GM19372 (cell line): ENCODE results near the gene UGP2.
"Not testable (repeated sequence)": the region's sequence is repeated elsewhere in the genome, so short reads cannot be mapped to it uniquely, and the experiment has no call there.

ENCODE experiments used
- ATAC-seq: cut with Tn5 transposase; IDR thresholded peaks from one replicate; pipeline ENCODE4 v1.9.1; 2021; ENCODE audit warnings: mild to moderate bottlenecking, low read depth, moderate library complexity; ENCODE audit not compliant: unreplicated experiment

The UGP2 gene

DNA sequence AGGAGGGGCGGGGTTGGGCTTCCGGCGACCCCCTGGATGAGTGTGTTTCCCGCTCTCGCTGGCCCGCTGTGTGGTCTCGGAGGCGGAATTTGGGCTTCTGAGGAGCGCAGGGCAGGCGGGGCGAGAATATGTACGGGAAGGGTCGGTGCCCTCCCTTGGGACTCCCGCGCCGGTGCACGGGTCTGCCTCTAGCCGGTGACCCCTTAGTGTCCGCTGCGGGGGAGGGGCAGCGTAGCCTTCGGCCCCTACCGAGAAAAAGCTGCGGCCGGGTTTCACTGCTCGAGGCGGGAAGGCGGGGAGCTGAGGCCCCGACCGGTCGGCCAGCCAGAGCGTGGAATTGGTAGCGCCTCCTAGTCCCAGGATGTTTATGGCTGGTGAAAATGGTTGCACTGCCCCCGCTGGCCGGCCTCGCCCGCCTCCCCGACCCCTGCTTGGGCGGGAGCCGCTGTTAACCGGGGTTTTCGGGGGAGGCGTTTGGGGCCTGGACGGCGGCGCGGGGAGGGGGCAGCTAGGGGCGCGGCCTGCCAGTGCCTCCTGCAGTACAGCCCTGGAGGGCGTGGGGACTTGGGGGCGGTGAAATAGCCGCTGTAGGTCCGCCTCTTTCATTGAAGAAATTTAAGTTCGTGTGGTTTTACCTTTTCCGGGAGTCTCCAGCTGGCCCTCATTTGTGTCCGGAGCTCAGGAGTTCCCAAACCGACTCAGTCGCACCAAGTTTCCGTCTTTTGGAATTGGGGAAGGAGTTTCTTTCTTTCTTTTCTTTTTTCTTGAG is at the start of gene UGP2:
TSS of gene UGP2 (plus strand) at position 643 of the 769 bp plus-strand sequence. CDS start 290 bp downstream, outside the sequence.
- ATAC-seq, result peak; percentile 57

- ATAC-seq, result no peak
Measured at GRCh38 chr2:63792530-63792929, 49.2 kb upstream of the UGP2 start.

GRCh38 chr2:63796366-63796765 is 45.3 kb upstream of the UGP2 start:
- ATAC-seq, result no peak

- no peak for ATAC-seq
Measured at GRCh38 chr2:63796796-63797195, 44.9 kb upstream of the UGP2 start.

DNA sequence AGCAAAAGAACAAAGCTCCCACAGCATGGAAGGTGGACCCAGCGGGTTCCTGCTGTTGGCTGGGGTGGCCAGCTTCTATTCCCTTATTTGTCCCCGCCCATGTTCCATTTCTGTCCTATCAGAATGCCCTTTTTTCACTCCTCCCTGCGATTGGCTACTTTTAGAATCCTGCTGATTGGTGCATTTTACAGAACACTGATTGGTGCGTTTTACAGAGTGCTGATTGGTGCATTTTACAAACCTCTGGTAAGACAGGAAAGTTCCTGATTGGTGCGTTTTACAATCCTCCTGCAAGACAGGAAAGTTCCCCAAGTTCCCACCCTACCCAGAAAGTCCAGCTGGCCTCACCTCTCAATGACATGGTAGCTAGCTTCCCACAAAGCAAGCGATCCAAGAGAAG is 40.2 kb upstream of the UGP2 start:
- ATAC-seq, result no peak

DNA sequence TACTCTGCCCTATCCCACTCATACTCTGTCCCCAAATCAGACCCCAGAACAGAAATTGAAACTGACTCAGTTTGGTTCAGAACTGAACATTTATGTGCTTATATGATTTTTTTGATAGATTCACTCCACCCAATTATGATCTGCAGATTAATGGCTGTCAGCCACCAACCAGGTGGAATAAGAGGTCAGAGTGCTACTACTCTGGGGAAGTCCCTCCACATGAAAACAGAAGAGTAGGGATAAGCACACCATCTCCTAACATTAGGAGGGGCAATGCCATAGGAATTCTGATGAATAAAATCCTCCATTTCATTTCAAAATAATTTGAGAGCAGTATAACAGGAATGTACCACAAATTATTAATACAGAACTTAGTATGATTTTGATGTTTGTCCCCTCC is 36.3 kb upstream of the UGP2 start:
- ATAC-seq, result no peak

DNA sequence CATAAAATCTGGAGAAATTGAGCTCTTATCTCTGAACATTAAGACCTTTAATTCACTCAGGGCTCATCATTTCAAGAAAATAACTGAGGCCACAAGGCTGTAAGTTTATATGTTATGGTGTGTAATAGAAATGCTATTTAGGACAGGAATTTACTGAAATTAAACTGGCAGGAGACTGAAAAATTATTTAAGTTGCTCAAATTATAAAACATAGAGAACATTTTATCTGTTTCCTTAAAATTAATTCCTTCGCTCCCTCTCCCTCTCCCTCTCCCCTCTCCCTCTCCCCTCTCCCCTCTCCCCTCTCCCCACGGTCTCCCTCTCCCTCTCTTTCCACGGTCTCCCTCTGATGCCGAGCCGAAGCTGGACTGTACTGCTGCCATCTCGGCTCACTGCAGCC is 33.7 kb upstream of the UGP2 start:
- ATAC-seq, result not testable (repeated sequence)

DNA sequence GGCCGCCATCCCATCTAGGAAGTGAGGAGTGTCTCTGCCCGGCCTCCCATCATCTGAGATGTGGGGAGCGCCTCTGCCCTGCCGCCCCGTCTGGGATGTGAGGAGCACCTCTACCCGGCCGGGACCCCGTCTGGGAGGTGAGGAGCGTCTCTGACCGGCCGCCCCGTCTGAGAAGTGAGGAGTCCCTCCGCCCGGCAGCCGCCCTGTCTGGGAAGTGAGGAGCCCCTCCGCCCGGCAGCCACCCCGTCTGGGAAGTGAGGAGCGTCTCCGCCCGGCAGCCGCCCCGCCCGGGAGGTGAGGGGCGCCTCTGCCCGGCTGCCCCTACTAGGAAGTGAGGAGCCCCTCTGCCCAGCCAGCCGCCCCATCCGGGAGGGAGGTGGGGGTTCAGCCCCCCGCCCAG is 32.8 kb upstream of the UGP2 start:
- ATAC-seq, result not testable (repeated sequence)

GRCh38 chr2:63811063-63811462 is 30.6 kb upstream of the UGP2 start:
- ATAC-seq, result no peak

- ATAC-seq, result not testable (repeated sequence)
Measured at GRCh38 chr2:63811870-63812269, 29.8 kb upstream of the UGP2 start.

DNA sequence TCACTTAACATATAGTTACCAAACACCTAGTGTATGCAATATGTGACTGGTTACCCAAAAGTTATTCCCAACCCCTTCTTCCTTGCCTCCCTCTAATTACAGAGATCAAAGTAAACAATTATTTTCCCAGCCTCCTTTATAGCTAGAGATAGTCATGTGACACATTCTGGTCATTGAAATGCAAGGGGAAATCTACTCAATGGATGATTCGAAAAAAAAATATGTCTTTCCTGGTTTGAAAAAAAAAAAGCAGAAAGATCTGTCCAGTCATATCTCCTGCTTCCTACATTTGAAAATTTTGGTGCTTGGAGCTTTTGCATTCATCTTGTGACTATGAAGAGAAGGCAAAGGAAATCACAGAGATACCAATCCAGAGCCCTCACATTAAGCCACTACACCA is 27.6 kb upstream of the UGP2 start:
- ATAC-seq, result no peak

GRCh38 chr2:63817382-63817781 is 24.3 kb upstream of the UGP2 start:
- no peak for ATAC-seq

DNA sequence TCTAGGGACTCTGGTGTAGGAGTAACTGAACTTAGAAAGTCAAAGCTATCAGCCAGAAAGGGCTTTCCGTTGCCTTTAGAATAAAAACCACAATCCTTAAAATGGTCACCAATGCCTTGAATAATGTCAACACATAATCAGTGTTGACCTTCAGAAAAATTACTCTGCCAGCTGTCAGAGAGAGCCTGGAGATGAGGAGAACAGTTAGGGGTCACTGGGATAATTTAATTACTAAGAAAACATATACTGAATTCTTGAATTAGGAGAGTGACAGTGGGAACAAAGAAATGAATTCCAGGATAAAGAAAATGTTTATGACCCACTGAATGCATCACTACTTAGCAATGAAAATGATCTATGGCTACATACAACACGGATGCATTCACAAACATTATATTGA is 23.4 kb upstream of the UGP2 start:
- ATAC-seq, result no peak

DNA sequence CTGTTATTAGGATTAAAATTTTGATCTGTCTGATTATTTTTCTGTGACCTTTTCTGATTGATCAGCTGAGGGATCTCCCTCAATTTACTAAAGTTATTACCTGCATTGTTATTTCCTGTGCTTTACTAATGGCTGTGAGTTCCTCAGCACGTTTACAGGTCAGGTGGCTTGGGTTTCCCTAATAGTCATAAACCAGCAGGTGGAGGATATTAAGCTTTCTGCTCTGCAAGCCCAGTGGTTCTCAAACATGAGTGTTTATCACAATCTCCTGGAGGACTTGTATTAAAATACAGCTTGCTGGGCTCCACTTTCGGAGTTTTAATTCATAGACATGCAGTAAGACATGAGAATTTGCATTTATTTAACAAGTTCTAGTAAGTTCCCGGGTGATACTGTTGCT is 22.4 kb upstream of the UGP2 start:
- ATAC-seq, result no peak

- no peak for ATAC-seq
Measured at GRCh38 chr2:63819765-63820717, 21.7 kb upstream of the UGP2 start.

GRCh38 chr2:63820969-63821368 is 20.7 kb upstream of the UGP2 start:
- ATAC-seq, result no peak

GRCh38 chr2:63821396-63821795 is 20.3 kb upstream of the UGP2 start:
- ATAC-seq, result no peak

DNA sequence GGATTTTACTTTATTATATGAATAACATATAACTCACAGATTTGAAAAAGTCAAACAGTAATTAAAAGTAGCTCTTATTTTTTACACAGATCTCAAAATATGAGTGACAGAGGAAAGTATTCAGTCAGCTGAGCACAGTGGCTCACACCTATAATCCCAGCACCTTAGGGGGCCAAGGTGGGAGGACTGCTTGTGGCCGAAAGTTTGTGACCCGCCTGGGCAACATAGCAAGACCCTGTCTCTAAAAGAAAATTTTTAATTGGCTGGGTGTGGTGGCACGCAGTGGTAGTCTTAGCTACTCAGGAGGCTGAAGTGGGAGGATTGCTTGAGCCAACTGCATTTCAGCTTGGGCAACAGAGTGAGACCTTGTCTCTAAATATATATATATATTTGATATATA is 19.2 kb upstream of the UGP2 start:
- no peak for ATAC-seq

DNA sequence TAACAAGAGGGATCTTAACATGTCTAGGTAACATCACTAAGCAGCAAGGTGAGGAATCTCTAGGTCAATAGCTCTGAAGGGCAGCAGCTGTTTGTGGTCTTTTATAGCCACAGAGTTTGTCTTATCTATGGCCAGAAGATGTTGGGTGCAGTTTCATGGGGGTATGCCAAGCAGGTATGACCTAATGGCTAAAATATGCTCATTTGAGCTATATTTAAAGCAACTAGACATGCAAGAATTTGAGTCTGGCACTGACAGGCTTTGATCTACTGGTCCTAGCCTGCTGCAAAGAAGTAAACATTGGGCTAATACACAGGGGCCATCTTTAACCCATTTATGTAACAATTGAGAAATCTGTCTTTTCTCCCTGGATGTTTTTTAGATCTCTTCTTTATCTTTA is 13.9 kb upstream of the UGP2 start:
- no peak for ATAC-seq

GRCh38 chr2:63831176-63831575 is 10.5 kb upstream of the UGP2 start:
- ATAC-seq, result no peak

DNA sequence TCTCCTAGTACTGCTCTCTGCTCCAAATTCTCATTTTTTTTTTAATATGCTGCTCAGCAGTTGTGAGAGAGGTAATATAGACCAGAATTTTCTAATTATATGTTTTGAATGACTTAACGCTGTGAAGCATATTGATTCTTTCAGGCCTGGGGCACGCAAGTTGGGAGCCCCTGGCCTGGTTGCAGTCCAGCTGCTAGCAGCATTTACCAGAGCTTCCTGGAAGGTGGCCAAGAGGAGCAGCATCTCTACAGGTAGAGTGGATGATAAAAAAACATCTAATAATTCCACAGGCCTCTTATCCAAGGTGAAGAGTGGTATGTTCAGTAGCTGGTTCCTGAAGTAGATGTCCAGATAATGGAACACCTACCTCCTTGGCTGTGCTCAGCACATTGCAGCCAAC is 7.3 kb upstream of the UGP2 start:
- ATAC-seq, result no peak
